C4-2B (cell line): ENCODE results near the gene NKX2-2.

Source experiments
- H3K27ac ChIP-seq: fragments of 450-650 bp; 2 replicates; pipeline ENCODE4 v1.5.1; 2017
- CTCF ChIP-seq: fragments of 450-650 bp; conservative IDR thresholded peaks from 2 replicates; pipeline ENCODE4 v1.5.1; 2017; ENCODE audit warnings: mild to moderate bottlenecking
- ZFX ChIP-seq: fragments of 450-650 bp; IDR thresholded peaks from 2 replicates; pipeline ENCODE4 v1.6.1; 2017

Gene NKX2-2

DNA sequence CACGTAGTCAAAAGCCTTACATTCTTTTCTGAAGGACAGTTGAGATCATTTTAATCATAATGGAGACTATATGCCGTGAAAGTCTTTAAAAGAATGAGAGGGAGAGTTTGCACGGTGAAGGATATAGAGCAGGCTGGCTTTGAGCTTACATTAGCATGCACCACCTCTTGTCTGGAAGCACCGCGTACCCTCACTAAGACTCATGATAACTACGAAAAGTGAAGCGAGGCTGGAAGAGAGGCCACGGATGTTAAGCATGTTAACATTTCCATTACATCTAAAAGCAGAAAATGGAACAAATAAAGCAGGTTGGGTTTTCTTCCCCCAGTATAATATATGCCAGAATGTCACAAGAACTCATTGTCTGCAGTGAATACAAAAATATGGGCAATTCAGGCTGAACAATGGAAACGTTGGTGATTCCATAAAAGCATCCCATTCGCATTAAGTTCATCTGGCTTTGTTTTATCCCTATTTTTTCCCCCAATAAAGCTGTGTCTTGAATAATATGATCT lies 40.6 kb upstream of the NKX2-2 start:
- no peak overlapping the region for H3K27ac ChIP-seq
- TF ChIP-seq ZFX (no peak), CTCF (no peak)

DNA sequence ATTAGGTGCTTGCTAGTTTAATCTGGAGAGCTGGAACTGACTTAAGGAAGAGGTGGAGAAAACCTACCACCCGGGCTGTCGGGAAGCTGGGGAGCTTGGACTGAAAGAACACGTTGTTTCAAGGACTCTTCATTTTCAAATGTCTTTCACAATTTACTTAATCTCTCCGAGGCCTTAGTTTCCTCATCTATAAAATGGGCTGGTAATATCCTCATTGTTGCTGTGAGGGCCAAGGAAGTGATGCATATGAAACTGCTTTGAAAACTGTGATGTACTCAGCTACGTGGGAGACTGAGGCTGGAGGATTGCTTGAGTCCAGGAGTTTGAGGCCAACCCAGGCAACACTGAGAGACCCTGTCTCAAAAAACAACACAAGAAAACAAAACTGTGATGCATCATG lies 36.7 kb upstream of the NKX2-2 start:
- no peak overlapping the region for H3K27ac ChIP-seq
- TF ChIP-seq ZFX, result no peak
- no peak for TF ChIP-seq CTCF

- no peak overlapping the region for H3K27ac ChIP-seq
- no peak for TF ChIP-seq CTCF
- no peak for TF ChIP-seq ZFX
Observed at GRCh38 chr20:21548390-21549035, 34.6 kb upstream of the NKX2-2 start.

GRCh38 chr20:21546355-21546754 lies 32.5 kb upstream of the NKX2-2 start:
- no peak overlapping the region for H3K27ac ChIP-seq
- TF ChIP-seq CTCF (no peak), ZFX (no peak)

DNA sequence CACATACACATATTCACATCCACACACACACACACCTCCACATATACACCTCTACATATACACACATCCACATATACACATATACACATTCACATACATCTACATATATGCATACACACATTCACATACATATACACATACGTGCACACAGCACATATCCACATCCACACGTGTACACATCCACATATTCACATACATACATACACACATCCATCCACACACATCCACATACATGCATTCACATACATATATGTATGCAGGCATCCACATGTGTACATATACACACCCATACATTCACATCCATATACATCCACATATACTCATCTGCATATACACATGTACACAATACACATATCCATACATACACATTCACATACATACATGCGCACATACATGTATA lies 25.6 kb upstream of the NKX2-2 start:
- TF ChIP-seq ZFX (no peak), CTCF (no peak)
- no peak overlapping the region for H3K27ac ChIP-seq

DNA sequence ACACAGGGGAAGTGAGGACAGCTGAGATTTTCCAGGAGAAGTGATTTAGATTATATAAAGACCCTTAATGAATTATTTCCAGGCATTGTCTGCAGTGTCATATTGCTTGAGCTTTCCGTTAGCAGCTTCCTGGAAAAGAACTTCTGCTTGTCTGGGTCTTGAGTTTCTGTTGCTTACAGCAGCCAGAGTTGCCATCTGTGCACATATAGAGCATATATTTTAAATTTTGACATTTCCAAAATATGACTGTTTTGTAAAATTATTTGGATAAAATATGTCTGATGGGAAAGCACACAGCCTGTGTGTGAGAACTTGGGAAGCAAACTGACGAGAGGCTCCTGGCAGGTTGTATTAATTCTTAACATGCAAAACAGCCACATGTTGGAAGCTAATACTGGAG lies 21.0 kb upstream of the NKX2-2 start:
- TF ChIP-seq CTCF (no peak), ZFX (no peak)
- H3K27ac ChIP-seq, result no peak overlapping the region

DNA sequence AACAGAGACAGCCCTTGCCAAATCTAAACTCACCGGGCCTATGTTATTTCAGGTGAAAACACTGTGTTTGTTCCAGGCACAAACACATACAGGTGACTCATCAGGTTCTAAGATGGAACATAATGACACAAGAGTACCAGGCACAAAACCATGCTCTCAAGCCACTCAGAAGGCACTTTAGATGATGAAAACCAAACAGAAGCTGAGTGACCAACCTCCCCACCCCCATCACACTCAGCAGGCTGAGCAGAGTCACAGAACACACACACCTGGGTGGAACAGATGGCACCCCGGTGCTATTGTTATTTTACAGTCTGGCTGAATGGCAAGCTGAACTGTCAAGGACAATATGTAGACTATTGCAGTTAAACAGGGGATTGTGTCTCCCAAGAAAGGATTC lies 20.6 kb upstream of the NKX2-2 start:
- no peak overlapping the region for H3K27ac ChIP-seq
- TF ChIP-seq CTCF, result no peak
- no peak for TF ChIP-seq ZFX
